Brain microvascular endothelial cell (primary cell): ENCODE results near the gene ATXN7.
A peak's percentile ranks its signal among the peaks of the same experiment; 100 is the strongest.

Experiments
- DNase-seq: peaks from one replicate; pipeline ENCODE4 v3.0.0-alpha.2; 2020
- H3K27ac ChIP-seq: fragments of 250-450 bp; sonication (Bioruptor Pico); 2 replicates; pipeline ENCODE4 v1.5.1; 2020; ENCODE audit warnings: mild to moderate bottlenecking, moderate library complexity
- H3K27me3 ChIP-seq: fragments of 250-450 bp; sonication (Bioruptor Pico); replicated peaks from 2 replicates; pipeline ENCODE4 v1.5.1; 2020; ENCODE audit warnings: mild to moderate bottlenecking
- H3K36me3 ChIP-seq: fragments of 250-450 bp; sonication (Bioruptor Pico); replicated peaks from 2 replicates; pipeline ENCODE4 v1.5.1; 2020; ENCODE audit warnings: mild to moderate bottlenecking
- H3K4me3 ChIP-seq: 2 replicates; pipeline ENCODE4 v1.5.1; 2011; ENCODE audit warnings: low read depth, mild to moderate bottlenecking, control low read depth, low read length, moderate library complexity
- CTCF ChIP-seq: IDR thresholded peaks from 2 replicates; pipeline ENCODE4 v1.5.1; 2011; ENCODE audit warnings: low read depth, mild to moderate bottlenecking, moderate library complexity, low read length, control low read depth, inconsistent platforms; ENCODE audit errors: missing control alignments
- in situ Hi-C: cut with HindIII; loops from 2 replicates; pipeline ENCODE4 v1.10.0; 2017; ENCODE audit warnings: low sequenced_read_pairs, low pct_ligation_motif_present

The ATXN7 gene

GRCh38 chr3:63926309-63926708, 62.6 kb downstream of the ATXN7 start:
- no peak for TF ChIP-seq CTCF
- Histone ChIP-seq H3K27me3 (no peaks in the 10 kb centered on the region), H3K27ac (no peak overlapping the region), H3K4me3 (no peak overlapping the region), H3K36me3 (peaks cover 18% of the 10 kb centered on the region)
- in situ Hi-C loops = no loop called here
- no peak for DNase-seq

- no peak overlapping the region for H3K27ac ChIP-seq
- no peak for DNase-seq
- no peaks in the 10 kb centered on the region for H3K27me3 ChIP-seq
- H3K36me3 ChIP-seq = peaks cover 18% of the 10 kb centered on the region
- no peak for TF ChIP-seq CTCF
- in situ Hi-C loops = no loop called here
- no peak overlapping the region for H3K4me3 ChIP-seq
Measured at GRCh38 chr3:63927422-63928280, 64.0 kb downstream of the ATXN7 start.

GRCh38 chr3:63931290-63931689, 67.6 kb downstream of the ATXN7 start:
- DNase-seq = no peak
- peaks cover 7% of the 10 kb centered on the region for H3K36me3 ChIP-seq
- peak; percentile 11 for TF ChIP-seq CTCF
- in situ Hi-C loops = no loop called here
- no peak overlapping the region for H3K4me3 ChIP-seq
- H3K27me3 ChIP-seq = no peaks in the 10 kb centered on the region
- H3K27ac ChIP-seq = no peak overlapping the region

- Histone ChIP-seq H3K36me3 (no peaks in the 10 kb centered on the region), H3K4me3 (no peak overlapping the region), H3K27me3 (no peaks in the 10 kb centered on the region), H3K27ac (no peak overlapping the region)
- TF ChIP-seq CTCF = no peak
- in situ Hi-C loops = no loop called here
- no peak for DNase-seq
Measured at GRCh38 chr3:63932509-63933212, 69.0 kb downstream of the ATXN7 start.

GRCh38 chr3:63933459-63933858, 69.8 kb downstream of the ATXN7 start:
- no peaks in the 10 kb centered on the region for H3K27me3 ChIP-seq
- no peak overlapping the region for H3K4me3 ChIP-seq
- no peak for DNase-seq

More at GRCh38 chr3:63933459-63933858, 69.8 kb downstream of the ATXN7 start:
- Histone ChIP-seq H3K27ac (no peak overlapping the region), H3K36me3 (no peaks in the 10 kb centered on the region)
- no peak for TF ChIP-seq CTCF
- in situ Hi-C loops = no loop called here
